GM12865 (cell line): ENCODE data around the gene SNX3.
A peak's percentile ranks its signal among the peaks of the same experiment; 100 is the strongest.

ENCODE experiments used
- DNase-seq: peaks from one replicate; pipeline ENCODE4 v3.0.0; 2010; ENCODE audit warnings: low read depth
- H3K4me3 ChIP-seq: 2 replicates; pipeline ENCODE4 v1.5.1; 2011; ENCODE audit warnings: mild to moderate bottlenecking, low read depth, low read length, control low read depth
- CTCF ChIP-seq: IDR thresholded peaks from 2 replicates; pipeline ENCODE4 v1.5.1; 2011; ENCODE audit warnings: low read length, control low read depth, low read depth, inconsistent platforms; ENCODE audit not compliant: insufficient read depth; ENCODE audit errors: missing control alignments

SNX3 gene

GRCh38 chr6:108210556-108210955 is 50.3 kb downstream of the SNX3 start:
- no peak for TF ChIP-seq CTCF
- DNase-seq = no peak
- H3K4me3 ChIP-seq = no peak overlapping the region

- no peak for DNase-seq
- H3K4me3 ChIP-seq = no peak overlapping the region
- no peak for TF ChIP-seq CTCF
Measured at GRCh38 chr6:108209738-108210137, 51.1 kb downstream of the SNX3 start.

- TF ChIP-seq CTCF = no peak
- no peak overlapping the region for H3K4me3 ChIP-seq
- DNase-seq = no peak
Measured at GRCh38 chr6:108207013-108207412, 53.8 kb downstream of the SNX3 start.

- no peak overlapping the region for H3K4me3 ChIP-seq
- no peak for TF ChIP-seq CTCF
- DNase-seq = peak; percentile 41
Measured at GRCh38 chr6:108203189-108204112, 57.4 kb downstream of the SNX3 start.

- no peak for TF ChIP-seq CTCF
- no peak overlapping the region for H3K4me3 ChIP-seq
- DNase-seq = no peak
Measured at GRCh38 chr6:108200631-108201030, 60.2 kb downstream of the SNX3 start.

- no peak overlapping the region for H3K4me3 ChIP-seq
- DNase-seq = no peak
- no peak for TF ChIP-seq CTCF
Measured at GRCh38 chr6:108200186-108200585, 60.7 kb downstream of the SNX3 start.
